Nephron (organoid): ENCODE results near the gene SPINK13.

Experiments
- H3K27ac Mint-ChIP-seq, 3 experiments: 2 replicates each; pipeline ENCODE4 v1.8.0; 2020; ENCODE audit warnings: mixed read lengths in 3 of 3, mild to moderate bottlenecking in 2 of 3, moderate library complexity in 1 of 3
- H3K27me3 Mint-ChIP-seq: 2 replicates; pipeline ENCODE4 v1.8.0; 2021; ENCODE audit warnings: low read depth, mild to moderate bottlenecking, moderate library complexity, mixed read lengths
- H3K36me3 Mint-ChIP-seq: 2 replicates; pipeline ENCODE4 v1.8.0; 2020; ENCODE audit warnings: low read depth, mixed read lengths
- H3K4me1 Mint-ChIP-seq: 2 replicates; pipeline ENCODE4 v1.8.0; 2020; ENCODE audit warnings: mixed read lengths
- H3K4me3 Mint-ChIP-seq, 3 experiments: 2 replicates each; pipeline ENCODE4 v1.8.0; 2020; ENCODE audit warnings: mild to moderate bottlenecking in 3 of 3, mixed read lengths in 3 of 3, moderate library complexity in 2 of 3
- H3K9me3 Mint-ChIP-seq: 2 replicates; pipeline ENCODE4 v1.8.0; 2020; ENCODE audit warnings: mixed read lengths
- CTCF ChIP-seq, 3 experiments: fragments of 200-600 bp; sonication (generic); IDR thresholded peaks; one replicate each; pipeline ENCODE4 v1.5.0; 2021; ENCODE audit warnings: antibody characterized with exemption in 3 of 3; ENCODE audit not compliant: unreplicated experiment in 3 of 3

Gene SPINK13

GRCh38 chr5:148230240-148230639, 38.4 kb upstream of the SPINK13 start:
- no peaks in the 10 kb centered on the region for H3K4me1 Mint-ChIP-seq
- no peak for TF ChIP-seq CTCF (IDR thresholded peaks at IDR 0.05; ENCODE audit: unreplicated experiment in 3 of 3)
- no peak overlapping the region for H3K4me3 Mint-ChIP-seq
- no peaks in the 10 kb centered on the region for H3K36me3 Mint-ChIP-seq
- no peak overlapping the region for H3K27ac Mint-ChIP-seq
- no peaks in the 10 kb centered on the region for H3K9me3 Mint-ChIP-seq
- peaks cover 6% of the 10 kb centered on the region for H3K27me3 Mint-ChIP-seq

- Mint-ChIP-seq H3K27me3 (peaks cover 11% of the 10 kb centered on the region), H3K4me1 (no peaks in the 10 kb centered on the region)
Measured at GRCh38 chr5:148237785-148238417, 30.7 kb upstream of the SPINK13 start.

GRCh38 chr5:148238418-148238794, 30.2 kb upstream of the SPINK13 start, which contains the start of gene MARCOL:
Gene MARCOL, plus strand, starts transcription at chr5:148238525. Its CDS starts 73 bp downstream, at chr5:148238598.
- Mint-ChIP-seq H3K36me3 (no peaks in the 10 kb centered on the region), H3K4me1 (no peaks in the 10 kb centered on the region), H3K4me3 (no peak within 1 kb of the TSS), H3K27ac (peak within 1 kb of the TSS in 1 of 3 experiments; percentile 77), H3K9me3 (no peaks in the 10 kb centered on the region), H3K27me3 (peaks cover 11% of the 10 kb centered on the region)
- no peak for TF ChIP-seq CTCF (IDR thresholded peaks at IDR 0.05; ENCODE audit: unreplicated experiment in 3 of 3)

More at GRCh38 chr5:148237785-148238417, 30.7 kb upstream of the SPINK13 start:
- Mint-ChIP-seq H3K36me3 (no peaks in the 10 kb centered on the region), H3K27ac (peak overlapping the region in 1 of 3 experiments; percentile 77), H3K9me3 (no peaks in the 10 kb centered on the region), H3K4me3 (no peak overlapping the region)
- no peak for TF ChIP-seq CTCF (IDR thresholded peaks at IDR 0.05; ENCODE audit: unreplicated experiment in 3 of 3)

GRCh38 chr5:148248894-148249293, 19.7 kb upstream of the SPINK13 start:
- no peak for TF ChIP-seq CTCF (IDR thresholded peaks at IDR 0.05; ENCODE audit: unreplicated experiment in 3 of 3)
- Mint-ChIP-seq H3K4me3 (no peak overlapping the region), H3K4me1 (no peaks in the 10 kb centered on the region), H3K27me3 (peaks cover 3% of the 10 kb centered on the region), H3K27ac (no peak overlapping the region), H3K36me3 (no peaks in the 10 kb centered on the region), H3K9me3 (peaks cover 5% of the 10 kb centered on the region)

- no peak overlapping the region for H3K4me3 Mint-ChIP-seq
- no peaks in the 10 kb centered on the region for H3K27me3 Mint-ChIP-seq
- H3K9me3 Mint-ChIP-seq: peaks cover 23% of the 10 kb centered on the region
- H3K36me3 Mint-ChIP-seq: no peaks in the 10 kb centered on the region
- no peak for TF ChIP-seq CTCF (IDR thresholded peaks at IDR 0.05; ENCODE audit: unreplicated experiment in 3 of 3)
- no peak overlapping the region for H3K27ac Mint-ChIP-seq
- H3K4me1 Mint-ChIP-seq: no peaks in the 10 kb centered on the region
Measured at GRCh38 chr5:148255456-148255855, 13.1 kb upstream of the SPINK13 start.

GRCh38 chr5:148259288-148259687, 9.3 kb upstream of the SPINK13 start:
- Mint-ChIP-seq H3K4me1 (no peaks in the 10 kb centered on the region), H3K9me3 (peaks cover 26% of the 10 kb centered on the region), H3K4me3 (no peak overlapping the region), H3K27ac (no peak overlapping the region), H3K36me3 (no peaks in the 10 kb centered on the region), H3K27me3 (no peaks in the 10 kb centered on the region)
- TF ChIP-seq CTCF (IDR thresholded peaks at IDR 0.05; ENCODE audit: unreplicated experiment in 3 of 3): no peak
